HCT116 (cell line): ENCODE results near the gene CKMT2. TPM values are rescaled to one million over a fixed set of nuclear protein-coding genes. Genes with fewer than 3 reads are reported as not detected.

Source experiments
- ATAC-seq: fragments of 200-7000 bp; cut with Tn5 transposase; 2 replicates; pipeline ENCODE4 v1.9.1; 2020; ENCODE audit warnings: mild to moderate bottlenecking, moderate library complexity
- BruUV-seq: library from RNA; stranded (reverse); fragments of 400-500 nt; replicated peaks from 2 replicates; lab custom pipeline; 2021; lab: Mats Ljungman, UMichigan
- CTCF ChIA-PET: fragments of 300-600 bp; sonication (Branson Sonifier 250); formaldehyde crosslinking; loops from one replicate; lab custom pipeline; 2021; ENCODE audit warnings: antibody characterized with exemption; lab: Charles Lee
- POLR2A ChIA-PET: fragments of 300-600, 350-600 bp; sonication (Branson Sonifier 250); formaldehyde crosslinking; loops from one replicate; lab custom pipeline; 2021; ENCODE audit warnings: antibody characterized with exemption; lab: Charles Lee
- RAD21 ChIA-PET, 2 experiments: fragments of 300-600 bp; sonication (Branson Sonifier 250); formaldehyde crosslinking; loops; one replicate each; lab custom pipeline; 2023; ENCODE audit warnings: low total read pairs in 2 of 2; ENCODE audit not compliant: uncharacterized antibody in 2 of 2, unreplicated experiment in 2 of 2, low non-redundant PET in 1 of 2; lab: Charles Lee
- DNase-seq: peaks from one replicate; pipeline ENCODE4 v3.0.0-alpha.2; 2010; ENCODE audit warnings: low read depth, low spot score
- H2AFZ ChIP-seq: fragments of 200-600 bp; shearing (Covaris generic), sonication (generic); 2 replicates; pipeline ENCODE4 v1.6.1; 2017; ENCODE audit warnings: low read depth, mixed run types, mixed read lengths, antibody characterized with exemption, low read length; ENCODE audit not compliant: poor library complexity, severe bottlenecking
- H3K27ac ChIP-seq: 2 replicates; pipeline ENCODE4 v1.5.1; 2012; ENCODE audit warnings: low read depth, low read length
- H3K27me3 ChIP-seq: fragments of 200-600 bp; sonication (generic); 2 replicates; pipeline ENCODE4 v1.6.1; 2016; ENCODE audit warnings: mixed run types, low read length, mixed read lengths; ENCODE audit not compliant: insufficient read depth
- H3K36me3 ChIP-seq, 2 experiments: fragments of 200-500 bp in 1 of 2; fragments of 200-600 bp in 1 of 2; sonication (Bioruptor generic) in 1 of 2; sonication (generic) in 1 of 2; 2 replicates each; pipeline versions ENCODE4 v1.5.1 to v1.6.1; 2014 to 2016; ENCODE audit warnings: low read length in 2 of 2, inconsistent platforms in 1 of 2, mixed read lengths in 1 of 2, mixed run types in 1 of 2; ENCODE audit not compliant: insufficient read depth in 2 of 2, control insufficient read depth in 1 of 2
- H3K4me1 ChIP-seq, 2 experiments: fragments of 200-600 bp in 1 of 2; sonication (generic) in 1 of 2; 2 replicates each; pipeline versions ENCODE4 v1.5.1 to v1.6.1; 2012 to 2017; ENCODE audit warnings: low read length in 2 of 2, inconsistent platforms in 1 of 2, mild to moderate bottlenecking in 1 of 2, mixed read lengths in 1 of 2, mixed run types in 1 of 2, moderate library complexity in 1 of 2; ENCODE audit not compliant: insufficient read depth in 2 of 2, control insufficient read depth in 1 of 2
- H3K4me2 ChIP-seq: fragments of 200-600 bp; sonication (generic); 2 replicates; pipeline ENCODE4 v1.6.1; 2017; ENCODE audit warnings: mixed run types, low read length, mixed read lengths
- H3K4me3 ChIP-seq, 2 experiments: fragments of 200-600 bp in 1 of 2; sonication (generic) in 1 of 2; replicated peaks in 1 of 2; 2 replicates each; pipeline ENCODE4 v1.5.1; 2011 to 2016; ENCODE audit warnings: low read length in 2 of 2, control low read depth in 1 of 2, low read depth in 1 of 2, mild to moderate bottlenecking in 1 of 2, mixed read lengths in 1 of 2, mixed run types in 1 of 2
- H3K79me2 ChIP-seq: fragments of 200-600 bp; sonication (generic); 2 replicates; pipeline ENCODE4 v1.6.1; 2017; ENCODE audit warnings: mild to moderate bottlenecking, mixed run types, low read length, moderate library complexity, mixed read lengths; ENCODE audit not compliant: insufficient read depth
- H3K9ac ChIP-seq: fragments of 200-600 bp; sonication (generic); 2 replicates; pipeline ENCODE4 v1.6.1; 2016; ENCODE audit warnings: low read length, mixed read lengths
- H3K9me2 ChIP-seq: fragments of 200-600 bp; sonication (generic), shearing (Covaris generic); 2 replicates; pipeline ENCODE4 v1.6.1; 2017; ENCODE audit warnings: mixed run types, mild to moderate bottlenecking, moderate library complexity; ENCODE audit not compliant: insufficient read depth
- H3K9me3 ChIP-seq, 2 experiments: fragments of 200-500 bp in 1 of 2; fragments of 200-600 bp in 1 of 2; sonication (Bioruptor generic) in 1 of 2; sonication (generic) in 1 of 2; 2 replicates each; pipeline ENCODE4 v1.6.1; 2014 to 2017; ENCODE audit warnings: low read length in 2 of 2, mixed read lengths in 2 of 2, inconsistent platforms in 1 of 2, low read depth in 1 of 2, mild to moderate bottlenecking in 1 of 2, mixed run types in 1 of 2, moderate library complexity in 1 of 2; ENCODE audit not compliant: control insufficient read depth in 1 of 2, insufficient read depth in 1 of 2
- H4K20me1 ChIP-seq: fragments of 200-600 bp; sonication (generic), shearing (Covaris generic); 2 replicates; pipeline ENCODE4 v1.6.1; 2017; ENCODE audit warnings: mixed run types, mild to moderate bottlenecking, moderate library complexity; ENCODE audit not compliant: insufficient read depth
- ELF1 ChIP-seq: IDR thresholded peaks from 2 replicates; pipeline ENCODE4 v1.6.1; 2012; ENCODE audit warnings: low read depth, borderline replicate concordance
- EZH2phosphoT487 ChIP-seq: fragments of 200-600 bp; IDR thresholded peaks from 2 replicates; pipeline ENCODE4 v1.6.1; 2018; ENCODE audit warnings: antibody characterized with exemption, borderline replicate concordance
- JUND ChIP-seq: IDR thresholded peaks from 2 replicates; pipeline ENCODE4 v1.6.1; 2012
- POLR2A ChIP-seq: IDR thresholded peaks from 2 replicates; pipeline ENCODE4 v1.7.0; 2011; ENCODE audit warnings: borderline replicate concordance; ENCODE audit not compliant: insufficient read depth, insufficient read length; ENCODE audit errors: extremely low read depth
- SRF ChIP-seq: IDR thresholded peaks from 2 replicates; pipeline ENCODE4 v1.6.1; 2012; ENCODE audit warnings: low read depth
- YY1 ChIP-seq: IDR thresholded peaks from 2 replicates; pipeline ENCODE4 v1.6.1; 2011; ENCODE audit warnings: low read length, low read depth, moderate library complexity, mild to moderate bottlenecking; ENCODE audit not compliant: insufficient replicate concordance; ENCODE audit errors: extremely low read depth
- ZNF274 ChIP-seq: fragments of 200-500 bp; sonication (Bioruptor generic); IDR thresholded peaks from 2 replicates; pipeline ENCODE4 v1.6.1; 2014; ENCODE audit warnings: mild to moderate bottlenecking, low read depth, low read length, inconsistent platforms
- intact Hi-C: fragments of 100-400 bp; cut with micrococcal nuclease; formaldehyde crosslinking; loops from 2 replicates; pipeline ENCODE4 v1.10.0; 2022
- total RNA-seq: library from RNA; stranded (reverse); gene quantifications from one replicate; pipeline ENCODE4 v1.2.1, GENCODE V29; 2021; ENCODE audit not compliant: unreplicated experiment
- TF ChIP-seq, protein P1 (sequence below), 3 experiments: fragments of 200-600 bp in 1 of 3; sonication (generic) in 1 of 3; IDR thresholded peaks in 2 of 3; conservative IDR thresholded peaks in 1 of 3; 2 replicates each; pipeline ENCODE4 v1.5.1; 2012 to 2017; ENCODE audit warnings: low read depth in 2 of 3, low read length in 2 of 3, antibody characterized with exemption in 1 of 3, borderline replicate concordance in 1 of 3, control low read depth in 1 of 3, mild to moderate bottlenecking in 1 of 3, mixed read lengths in 1 of 3, mixed run types in 1 of 3, moderate library complexity in 1 of 3; ENCODE audit not compliant: insufficient read depth in 1 of 3
- TF ChIP-seq, protein P2 (sequence below): IDR thresholded peaks from 2 replicates; pipeline ENCODE4 v1.6.1; 2012; ENCODE audit warnings: low read depth
- TF ChIP-seq, protein P3 (sequence below): IDR thresholded peaks from 2 replicates; pipeline ENCODE4 v1.6.1; 2011; ENCODE audit warnings: mild to moderate bottlenecking, low read length, moderate library complexity; ENCODE audit not compliant: insufficient replicate concordance; ENCODE audit errors: extremely low read depth

CKMT2 gene
- total RNA-seq, 1 experiment from 2014 or later = not detected

DNA sequence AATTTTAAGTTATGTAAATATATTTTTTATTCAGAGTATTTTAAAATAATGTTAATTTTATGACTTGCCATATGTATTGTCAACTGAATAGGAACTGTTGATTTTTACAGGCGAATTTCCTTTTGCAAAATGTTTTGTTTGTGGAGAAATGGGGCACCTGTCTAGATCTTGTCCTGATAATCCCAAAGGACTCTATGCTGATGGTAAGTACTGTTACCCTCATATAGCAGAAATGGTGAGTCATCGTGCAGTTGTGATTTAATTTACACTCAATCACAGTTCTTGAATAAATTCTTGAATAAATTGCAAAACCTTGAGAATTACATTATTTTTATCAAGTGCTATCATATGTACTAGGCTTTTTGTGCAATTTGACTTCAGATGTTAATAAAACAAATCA, 75.7 kb downstream of the CKMT2 start:
- H3K79me2 ChIP-seq = peaks cover 4% of the 10 kb centered on the region; the same call in 1 of the 2 replicates
- H3K4me3 ChIP-seq = no peak overlapping the region
- CTCF ChIA-PET = interaction anchor here (1.4 kb wide), 1 partner anchor 9 kb away, joined by 6 read pairs; no protein-coding TSS in a partner anchor
- H3K27ac ChIP-seq = no peak overlapping the region
- H3K9ac ChIP-seq = no peak overlapping the region
- H3K9me2 ChIP-seq = no peaks in the 10 kb centered on the region
- H3K4me2 ChIP-seq = no peak overlapping the region
- no peaks in the 10 kb centered on the region for H3K27me3 ChIP-seq
- H3K36me3 ChIP-seq = peaks cover 14 to 25% of the 10 kb centered on the region in 2 experiments; a peak in 3 of 4 replicates
- BruUV-seq = no TSS peak
- no peak for DNase-seq
- RAD21 ChIA-PET = no interaction called here
- H2AFZ ChIP-seq = no peak overlapping the region
- POLR2A ChIA-PET = no interaction called here
- H3K4me1 ChIP-seq = no peaks in the 10 kb centered on the region
- no peak for ATAC-seq
- no peaks in the 10 kb centered on the region for H4K20me1 ChIP-seq
- H3K9me3 ChIP-seq = no peaks in the 10 kb centered on the region
- intact Hi-C loops = no loop called here
- TF ChIP-seq ZNF274 (no peak), JUND (no peak), EZH2phosphoT487 (no peak)

DNA sequence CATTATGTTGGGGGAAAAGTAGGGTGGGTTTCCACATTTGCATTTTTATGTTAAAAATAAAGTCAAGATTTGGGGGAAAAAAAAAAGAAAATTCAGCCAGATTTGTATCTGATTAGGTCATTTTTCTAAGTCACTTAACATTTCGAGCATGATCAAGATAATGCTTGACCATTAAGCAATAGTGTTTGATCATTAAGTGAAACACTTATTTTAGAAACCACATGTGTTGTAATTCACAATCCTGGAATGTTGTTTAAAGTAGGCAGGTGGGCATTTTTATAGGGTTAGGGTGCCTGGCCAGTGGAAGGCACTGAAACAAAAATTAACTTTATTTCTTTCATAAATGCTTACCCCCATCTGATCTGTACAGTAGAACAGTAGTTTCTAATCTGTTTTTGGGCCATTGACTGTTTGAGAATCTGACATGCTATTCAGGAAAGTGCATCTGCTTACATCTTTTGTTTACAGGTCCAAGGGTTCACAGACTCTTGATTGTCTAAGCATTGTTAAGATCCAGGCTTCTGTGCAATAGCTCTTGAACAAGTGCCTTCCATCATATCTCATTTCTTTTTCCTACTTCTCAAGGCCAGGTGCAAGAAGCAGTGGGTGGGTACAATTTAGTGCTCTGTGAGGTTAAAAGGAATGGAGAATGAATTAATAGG, 77.4 kb downstream of the CKMT2 start:
- no peak overlapping the region for H3K4me2 ChIP-seq
- H3K9me2 ChIP-seq = no peaks in the 10 kb centered on the region
- peaks cover 9 to 18% of the 10 kb centered on the region in 2 experiments; a peak in 3 of 4 replicates for H3K36me3 ChIP-seq
- DNase-seq (no peak), ATAC-seq (no peak)
- CTCF ChIA-PET = interaction anchor here (1.4 kb wide), 1 partner anchor 11 kb away, joined by 6 read pairs; no protein-coding TSS in a partner anchor
- H3K4me3 ChIP-seq = no peak overlapping the region
- no peak overlapping the region for H3K27ac ChIP-seq
- no peaks in the 10 kb centered on the region for H3K4me1 ChIP-seq
- no peak overlapping the region for H2AFZ ChIP-seq
- no peaks in the 10 kb centered on the region for H3K9me3 ChIP-seq
- H3K79me2 ChIP-seq = no peaks in the 10 kb centered on the region; the same call in 1 of the 2 replicates
- BruUV-seq = no TSS peak
- H3K9ac ChIP-seq = no peak overlapping the region
- no peaks in the 10 kb centered on the region for H3K27me3 ChIP-seq
- RAD21 ChIA-PET = no interaction called here
- intact Hi-C loops = no loop called here
- H4K20me1 ChIP-seq = no peaks in the 10 kb centered on the region
- TF ChIP-seq POLR2A = no peak
- TF ChIP-seq, protein P1, sequence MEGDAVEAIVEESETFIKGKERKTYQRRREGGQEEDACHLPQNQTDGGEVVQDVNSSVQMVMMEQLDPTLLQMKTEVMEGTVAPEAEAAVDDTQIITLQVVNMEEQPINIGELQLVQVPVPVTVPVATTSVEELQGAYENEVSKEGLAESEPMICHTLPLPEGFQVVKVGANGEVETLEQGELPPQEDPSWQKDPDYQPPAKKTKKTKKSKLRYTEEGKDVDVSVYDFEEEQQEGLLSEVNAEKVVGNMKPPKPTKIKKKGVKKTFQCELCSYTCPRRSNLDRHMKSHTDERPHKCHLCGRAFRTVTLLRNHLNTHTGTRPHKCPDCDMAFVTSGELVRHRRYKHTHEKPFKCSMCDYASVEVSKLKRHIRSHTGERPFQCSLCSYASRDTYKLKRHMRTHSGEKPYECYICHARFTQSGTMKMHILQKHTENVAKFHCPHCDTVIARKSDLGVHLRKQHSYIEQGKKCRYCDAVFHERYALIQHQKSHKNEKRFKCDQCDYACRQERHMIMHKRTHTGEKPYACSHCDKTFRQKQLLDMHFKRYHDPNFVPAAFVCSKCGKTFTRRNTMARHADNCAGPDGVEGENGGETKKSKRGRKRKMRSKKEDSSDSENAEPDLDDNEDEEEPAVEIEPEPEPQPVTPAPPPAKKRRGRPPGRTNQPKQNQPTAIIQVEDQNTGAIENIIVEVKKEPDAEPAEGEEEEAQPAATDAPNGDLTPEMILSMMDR (IDR thresholded peaks at IDR 0.05 in 2 of 3, conservative IDR thresholded peaks at IDR 0.05 in 1 of 3; ENCODE audit: borderline replicate concordance in 1 of 3, insufficient read depth in 1 of 3, low read depth in 2 of 3, low read length in 2 of 3) = no peak
- TF ChIP-seq, protein P2, sequence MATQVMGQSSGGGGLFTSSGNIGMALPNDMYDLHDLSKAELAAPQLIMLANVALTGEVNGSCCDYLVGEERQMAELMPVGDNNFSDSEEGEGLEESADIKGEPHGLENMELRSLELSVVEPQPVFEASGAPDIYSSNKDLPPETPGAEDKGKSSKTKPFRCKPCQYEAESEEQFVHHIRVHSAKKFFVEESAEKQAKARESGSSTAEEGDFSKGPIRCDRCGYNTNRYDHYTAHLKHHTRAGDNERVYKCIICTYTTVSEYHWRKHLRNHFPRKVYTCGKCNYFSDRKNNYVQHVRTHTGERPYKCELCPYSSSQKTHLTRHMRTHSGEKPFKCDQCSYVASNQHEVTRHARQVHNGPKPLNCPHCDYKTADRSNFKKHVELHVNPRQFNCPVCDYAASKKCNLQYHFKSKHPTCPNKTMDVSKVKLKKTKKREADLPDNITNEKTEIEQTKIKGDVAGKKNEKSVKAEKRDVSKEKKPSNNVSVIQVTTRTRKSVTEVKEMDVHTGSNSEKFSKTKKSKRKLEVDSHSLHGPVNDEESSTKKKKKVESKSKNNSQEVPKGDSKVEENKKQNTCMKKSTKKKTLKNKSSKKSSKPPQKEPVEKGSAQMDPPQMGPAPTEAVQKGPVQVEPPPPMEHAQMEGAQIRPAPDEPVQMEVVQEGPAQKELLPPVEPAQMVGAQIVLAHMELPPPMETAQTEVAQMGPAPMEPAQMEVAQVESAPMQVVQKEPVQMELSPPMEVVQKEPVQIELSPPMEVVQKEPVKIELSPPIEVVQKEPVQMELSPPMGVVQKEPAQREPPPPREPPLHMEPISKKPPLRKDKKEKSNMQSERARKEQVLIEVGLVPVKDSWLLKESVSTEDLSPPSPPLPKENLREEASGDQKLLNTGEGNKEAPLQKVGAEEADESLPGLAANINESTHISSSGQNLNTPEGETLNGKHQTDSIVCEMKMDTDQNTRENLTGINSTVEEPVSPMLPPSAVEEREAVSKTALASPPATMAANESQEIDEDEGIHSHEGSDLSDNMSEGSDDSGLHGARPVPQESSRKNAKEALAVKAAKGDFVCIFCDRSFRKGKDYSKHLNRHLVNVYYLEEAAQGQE = no peak
- TF ChIP-seq ELF1 = no peak
- TF ChIP-seq, protein P3, sequence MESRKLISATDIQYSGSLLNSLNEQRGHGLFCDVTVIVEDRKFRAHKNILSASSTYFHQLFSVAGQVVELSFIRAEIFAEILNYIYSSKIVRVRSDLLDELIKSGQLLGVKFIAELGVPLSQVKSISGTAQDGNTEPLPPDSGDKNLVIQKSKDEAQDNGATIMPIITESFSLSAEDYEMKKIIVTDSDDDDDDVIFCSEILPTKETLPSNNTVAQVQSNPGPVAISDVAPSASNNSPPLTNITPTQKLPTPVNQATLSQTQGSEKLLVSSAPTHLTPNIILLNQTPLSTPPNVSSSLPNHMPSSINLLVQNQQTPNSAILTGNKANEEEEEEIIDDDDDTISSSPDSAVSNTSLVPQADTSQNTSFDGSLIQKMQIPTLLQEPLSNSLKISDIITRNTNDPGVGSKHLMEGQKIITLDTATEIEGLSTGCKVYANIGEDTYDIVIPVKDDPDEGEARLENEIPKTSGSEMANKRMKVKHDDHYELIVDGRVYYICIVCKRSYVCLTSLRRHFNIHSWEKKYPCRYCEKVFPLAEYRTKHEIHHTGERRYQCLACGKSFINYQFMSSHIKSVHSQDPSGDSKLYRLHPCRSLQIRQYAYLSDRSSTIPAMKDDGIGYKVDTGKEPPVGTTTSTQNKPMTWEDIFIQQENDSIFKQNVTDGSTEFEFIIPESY = no peak
- no peak for TF ChIP-seq YY1
- TF ChIP-seq SRF = no peak
- TF ChIP-seq, all 23 proteins: peak for 0
- POLR2A ChIA-PET = interaction anchor here (1.6 kb wide), 1 partner anchor 9 kb away, joined by 5 read pairs; the partner anchor contains the start of gene ZCCHC9
